Limb (tissue), 2 donors: ENCODE measurements around the gene TESK2.

Experiments used
- DNase-seq, 2 donors: peaks; one replicate each; pipeline ENCODE4 v3.0.0-alpha.2; 2016; ENCODE audit errors: extremely low spot score in 2 of 2

The TESK2 gene

DNA sequence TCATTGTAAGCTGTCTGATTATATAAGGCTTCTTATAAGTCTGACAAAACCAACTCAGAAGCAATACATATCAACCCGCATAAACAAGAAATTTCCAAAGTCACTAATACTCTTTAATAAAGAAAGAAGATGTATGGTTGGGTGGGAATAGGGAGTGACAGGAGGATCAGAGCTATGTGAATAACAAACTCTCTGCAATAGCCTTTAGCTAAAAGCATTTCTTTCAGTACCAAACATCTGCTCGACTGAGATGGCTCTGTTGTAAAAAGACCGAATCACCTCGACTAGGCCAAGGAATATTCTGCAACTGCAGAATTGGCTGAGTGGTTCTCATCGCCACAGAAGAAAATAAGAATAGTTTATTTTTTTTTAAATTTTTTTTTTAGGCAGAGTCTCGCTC lies 111.4 kb downstream of the TESK2 start:
- DNase-seq = no peak

DNA sequence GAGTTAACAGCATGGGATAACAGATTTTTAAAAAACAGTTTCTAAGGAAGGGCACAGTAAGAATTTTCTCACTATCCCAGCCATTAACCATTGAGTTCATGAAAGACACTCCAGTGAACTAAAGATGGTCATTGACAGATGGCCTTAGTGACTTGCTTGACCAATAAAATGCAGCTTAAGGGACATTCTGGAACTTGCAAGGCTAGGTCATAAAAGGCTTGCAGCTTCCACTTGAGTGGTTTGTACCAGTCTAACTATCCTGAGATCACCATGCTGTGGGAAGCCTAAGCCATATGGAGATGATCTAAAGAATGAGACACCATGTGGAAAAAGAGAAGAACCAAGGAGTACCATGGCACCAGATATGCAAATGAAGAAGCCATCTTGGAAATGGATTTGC lies 112.8 kb downstream of the TESK2 start:
- DNase-seq = no peak

DNA sequence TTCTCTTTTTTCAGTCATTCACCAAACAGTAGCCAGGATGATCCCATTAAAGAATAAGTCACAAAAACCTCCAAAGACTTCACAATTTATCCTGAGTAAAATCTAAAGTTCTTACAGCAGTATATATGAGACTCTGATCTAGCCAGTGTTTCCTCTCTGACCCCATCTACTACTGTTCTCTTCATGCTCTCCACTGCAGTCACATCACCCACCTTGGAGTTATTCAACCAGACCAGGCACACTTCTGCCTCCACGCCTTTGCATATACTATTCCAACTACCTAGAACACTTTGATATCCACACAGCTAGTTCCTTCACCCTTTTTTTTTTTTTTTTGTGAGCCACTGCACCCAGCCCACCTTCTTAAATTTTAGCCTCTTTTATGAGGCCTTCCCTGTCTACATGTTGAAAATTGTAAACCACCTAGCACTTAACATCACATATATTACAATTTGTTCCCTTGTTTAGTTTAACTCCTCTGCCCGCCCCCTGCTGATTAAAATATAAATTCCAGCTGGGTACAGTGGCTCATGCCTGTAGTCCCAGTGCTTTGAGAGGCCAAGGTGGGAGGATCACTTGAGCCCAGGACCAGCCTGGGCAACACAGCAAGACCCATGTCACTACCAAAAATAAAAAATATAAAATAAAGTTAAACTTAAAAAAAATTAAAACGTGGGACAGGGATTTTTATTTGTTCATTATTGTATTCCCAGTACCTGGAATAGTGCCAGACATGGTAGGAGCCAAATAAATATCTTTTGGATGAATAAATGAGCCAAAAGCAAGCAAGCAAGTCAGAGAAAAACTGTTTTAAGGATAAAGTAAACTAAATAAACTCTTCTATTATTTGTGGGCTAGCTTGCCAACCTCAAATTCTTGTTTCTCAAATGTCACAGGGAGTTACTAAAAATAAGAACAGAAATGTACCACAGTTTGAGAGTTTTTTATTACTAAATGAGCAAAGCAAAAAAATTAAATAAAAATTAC lies 115.6 kb downstream of the TESK2 start:
- no peak for DNase-seq

DNA sequence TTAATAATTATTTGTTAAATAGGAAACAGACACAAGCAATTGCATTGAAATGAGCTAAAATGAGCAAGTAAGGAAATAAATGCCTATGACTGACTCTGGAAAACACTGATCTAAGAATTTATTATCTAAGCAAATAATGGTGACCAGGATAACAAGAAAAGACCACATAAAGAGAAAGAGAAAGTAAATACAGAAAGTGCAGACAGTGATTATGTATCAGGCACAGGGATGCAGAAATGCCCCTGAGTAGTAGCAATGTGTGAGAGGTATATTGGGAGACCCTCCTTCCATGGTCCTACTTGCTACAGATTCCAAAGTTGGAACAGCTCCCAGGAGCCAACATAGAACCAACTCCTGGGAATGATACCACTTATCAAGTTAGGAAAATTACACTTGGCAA lies 117.4 kb downstream of the TESK2 start:
- no peak for DNase-seq

DNA sequence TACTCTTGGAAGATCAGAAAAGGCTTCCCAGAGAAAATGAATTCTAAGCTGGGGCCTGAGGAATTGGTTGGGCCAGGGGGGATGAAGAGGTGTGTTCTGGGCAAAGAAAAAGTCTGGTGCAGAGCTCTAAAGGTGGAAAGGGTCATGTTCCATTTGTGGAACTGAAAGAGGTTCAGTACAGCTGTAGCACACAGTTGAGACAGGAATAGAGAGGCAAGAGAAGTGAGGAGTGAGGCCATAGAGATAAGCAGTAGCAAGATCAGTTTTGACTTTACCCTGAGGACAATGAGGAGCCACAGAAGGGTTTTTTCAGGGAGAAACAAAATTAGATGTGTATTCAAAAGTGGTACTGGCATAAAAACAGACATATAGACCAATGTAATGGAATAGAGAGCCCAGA lies 120.4 kb downstream of the TESK2 start:
- no peak for DNase-seq

DNA sequence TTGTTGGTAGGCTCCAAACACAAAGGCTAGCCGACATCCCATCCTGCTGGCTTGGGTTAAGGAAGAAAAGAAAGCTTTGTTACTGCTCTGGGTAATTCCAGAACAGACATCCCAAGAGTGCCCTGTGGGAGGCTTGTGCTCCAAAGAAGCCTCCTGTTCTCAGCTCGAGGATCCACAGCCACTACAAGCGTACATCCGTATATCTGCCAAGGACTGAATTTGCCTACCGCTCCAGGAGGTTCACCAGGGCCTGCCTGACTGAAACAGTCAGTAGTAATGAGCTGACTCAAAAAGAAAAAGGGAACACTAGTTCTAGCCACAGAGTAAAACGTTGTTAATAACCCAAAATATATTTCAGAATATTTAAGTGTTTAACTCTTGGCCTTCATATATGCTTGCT lies 125.9 kb downstream of the TESK2 start:
- no peak for DNase-seq

DNA sequence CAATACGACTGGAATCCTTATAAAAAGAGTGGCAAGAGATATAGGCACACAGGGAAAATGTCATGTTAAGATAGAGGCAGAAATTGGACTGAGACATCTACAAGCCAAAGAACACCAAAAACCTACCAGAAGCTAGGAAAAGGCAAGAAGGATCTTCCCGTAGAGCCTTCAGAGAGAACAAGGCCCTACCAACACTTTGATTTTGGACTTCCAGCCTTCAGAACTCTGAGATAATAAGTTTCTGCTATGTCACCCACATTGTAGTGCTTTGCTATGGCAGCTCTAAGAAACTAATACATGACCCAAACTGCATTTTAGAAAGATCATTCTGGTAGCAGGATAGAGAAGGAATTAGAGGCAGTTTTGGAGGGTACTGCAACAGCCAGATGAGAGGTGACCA lies 126.7 kb downstream of the TESK2 start:
- DNase-seq = no peak

DNA sequence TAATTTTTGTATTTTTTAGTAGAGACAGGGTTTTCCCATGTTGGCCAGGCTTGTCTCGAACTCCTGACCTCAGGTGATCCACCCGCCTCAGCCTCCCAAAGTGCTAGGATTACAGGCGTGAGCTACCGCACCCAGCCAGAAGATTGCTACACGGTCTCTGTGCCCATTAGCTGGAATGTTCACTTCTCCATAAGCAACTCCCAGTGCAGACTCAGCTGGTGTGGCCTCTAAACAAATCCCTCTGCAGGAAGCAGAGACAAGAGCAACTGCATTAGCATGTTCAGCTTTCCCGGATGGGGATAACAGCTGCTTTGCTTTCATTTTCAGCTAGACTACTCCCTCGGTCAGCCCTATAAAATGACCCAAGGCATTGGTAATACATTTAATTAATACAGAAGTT lies 130.0 kb downstream of the TESK2 start:
- DNase-seq = peak in 1 of 2 donors; percentile 61

DNA sequence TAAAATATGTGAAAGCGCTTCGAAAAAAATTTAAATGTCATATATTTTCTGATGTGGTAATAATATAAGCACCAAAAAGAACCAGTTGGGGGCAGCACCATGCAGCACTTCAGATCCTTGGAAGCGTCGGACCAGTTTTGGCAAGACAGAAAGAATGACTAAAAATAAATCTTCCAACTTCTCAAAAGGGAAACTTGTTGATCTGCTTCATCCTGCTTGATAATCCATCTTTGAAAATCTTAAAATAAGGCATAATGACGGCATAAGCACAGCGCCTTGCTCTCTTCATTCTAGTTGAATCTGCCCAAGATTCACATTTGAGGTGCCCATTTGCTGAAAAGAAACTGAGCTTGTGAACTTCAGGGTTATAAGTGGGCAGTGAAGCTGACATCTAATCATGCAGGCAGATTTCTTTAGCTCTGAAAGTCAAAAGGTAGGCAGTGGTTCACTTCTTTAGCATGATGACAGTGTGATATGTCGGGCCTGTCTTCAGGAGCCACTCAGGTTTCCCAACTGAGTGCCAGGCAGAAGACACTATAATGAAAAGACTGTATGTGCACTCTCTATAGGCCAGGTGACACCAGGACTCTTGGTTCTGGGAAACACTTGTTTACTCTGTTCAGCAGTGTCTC lies 131.0 kb downstream of the TESK2 start:
- peak; percentile 65 to 86 for DNase-seq

DNA sequence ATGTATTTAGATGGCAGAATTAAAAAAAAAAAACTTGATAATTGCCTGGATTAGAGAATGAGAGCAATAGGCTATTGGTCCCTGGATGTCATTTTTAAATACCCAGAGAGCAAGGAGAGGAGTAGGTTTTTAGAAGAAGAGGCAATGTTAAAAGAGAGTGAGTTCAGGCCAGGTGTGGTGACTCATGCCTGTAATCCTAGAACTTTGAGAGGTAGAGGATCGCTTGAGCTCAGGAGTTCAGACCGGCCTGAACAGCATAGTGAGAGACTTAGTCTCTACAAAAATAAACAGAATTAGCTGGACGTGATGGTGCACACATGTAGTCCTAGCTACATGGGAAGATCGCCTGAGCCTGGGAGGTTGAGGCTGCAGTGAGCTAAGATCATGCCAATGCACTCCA lies 134.8 kb downstream of the TESK2 start:
- no peak for DNase-seq

DNA sequence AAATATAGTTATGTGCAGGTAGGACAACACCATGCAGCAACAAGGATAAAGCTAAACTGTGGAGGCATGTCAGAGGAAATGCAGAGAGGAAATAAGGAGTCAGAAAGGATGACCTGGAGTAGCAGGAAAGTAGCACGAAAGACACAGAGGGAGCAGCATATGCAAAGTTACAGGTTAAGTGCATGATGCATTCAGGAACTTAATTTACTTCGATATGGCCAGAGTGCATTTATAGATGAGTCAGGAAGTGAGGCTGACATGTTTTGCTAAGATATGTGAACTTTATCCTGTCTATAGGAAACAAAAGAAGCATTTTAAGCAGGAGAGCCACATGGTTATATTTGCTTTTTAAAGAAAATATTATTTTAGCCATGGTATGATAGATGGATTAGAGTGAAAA lies 135.3 kb downstream of the TESK2 start:
- no peak for DNase-seq

DNA sequence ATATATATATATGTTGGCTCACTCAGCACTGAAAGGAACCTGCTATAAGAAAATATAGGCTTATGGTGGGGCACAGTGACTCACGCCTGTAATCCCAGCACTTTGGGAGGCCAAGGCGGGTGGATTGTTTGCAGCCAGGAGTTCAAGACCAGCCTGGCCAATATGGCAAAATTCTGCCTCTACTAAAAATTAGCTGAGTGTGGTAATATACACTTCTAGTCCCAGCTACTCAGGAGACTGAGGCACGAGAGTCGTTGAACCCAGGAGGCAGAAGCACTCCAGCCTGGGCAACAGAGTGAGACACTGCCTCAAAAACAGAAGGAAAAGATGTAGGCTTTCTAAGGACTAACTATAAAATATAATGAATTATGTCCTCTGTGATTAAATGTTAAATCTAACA lies 136.1 kb downstream of the TESK2 start:
- DNase-seq = no peak

DNA sequence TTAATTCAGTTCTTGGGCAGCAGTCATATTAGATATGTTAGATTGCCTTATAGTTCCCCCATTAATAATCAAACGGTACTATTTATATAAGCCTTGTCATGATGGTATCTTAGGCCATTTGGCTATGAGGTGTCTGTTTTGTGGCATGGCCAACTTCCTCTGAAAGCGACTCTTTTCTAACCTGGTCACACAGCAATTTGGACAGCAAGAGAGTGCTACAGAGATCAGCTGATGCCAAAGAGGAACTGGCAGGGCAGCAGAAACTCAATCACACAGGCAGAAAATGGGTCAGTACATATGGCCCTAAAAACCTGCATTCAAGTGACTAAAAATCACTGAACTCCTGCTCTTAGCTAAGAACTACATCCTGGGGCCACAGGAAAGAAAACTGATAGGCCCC lies 137.3 kb downstream of the TESK2 start:
- no peak for DNase-seq

DNA sequence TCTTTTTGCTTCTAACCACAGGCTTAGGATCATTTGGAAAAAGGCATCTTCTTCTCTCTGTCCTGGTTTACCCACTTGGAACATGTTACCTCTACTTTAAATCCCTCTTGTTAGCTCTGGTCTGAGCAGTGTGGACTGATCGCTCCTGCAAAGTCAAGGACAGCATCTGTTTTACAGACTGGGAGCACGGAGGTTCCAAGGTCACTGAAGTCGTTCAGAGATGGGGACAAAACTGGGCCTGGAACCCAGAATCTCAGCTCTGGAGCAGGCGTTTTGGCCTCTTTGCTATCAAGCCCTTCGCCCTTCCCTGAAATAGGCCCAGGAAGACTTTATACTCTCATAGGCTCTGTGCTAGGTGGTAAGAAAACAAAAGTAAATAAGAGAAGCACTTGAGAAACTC lies 139.5 kb downstream of the TESK2 start:
- no peak for DNase-seq

DNA sequence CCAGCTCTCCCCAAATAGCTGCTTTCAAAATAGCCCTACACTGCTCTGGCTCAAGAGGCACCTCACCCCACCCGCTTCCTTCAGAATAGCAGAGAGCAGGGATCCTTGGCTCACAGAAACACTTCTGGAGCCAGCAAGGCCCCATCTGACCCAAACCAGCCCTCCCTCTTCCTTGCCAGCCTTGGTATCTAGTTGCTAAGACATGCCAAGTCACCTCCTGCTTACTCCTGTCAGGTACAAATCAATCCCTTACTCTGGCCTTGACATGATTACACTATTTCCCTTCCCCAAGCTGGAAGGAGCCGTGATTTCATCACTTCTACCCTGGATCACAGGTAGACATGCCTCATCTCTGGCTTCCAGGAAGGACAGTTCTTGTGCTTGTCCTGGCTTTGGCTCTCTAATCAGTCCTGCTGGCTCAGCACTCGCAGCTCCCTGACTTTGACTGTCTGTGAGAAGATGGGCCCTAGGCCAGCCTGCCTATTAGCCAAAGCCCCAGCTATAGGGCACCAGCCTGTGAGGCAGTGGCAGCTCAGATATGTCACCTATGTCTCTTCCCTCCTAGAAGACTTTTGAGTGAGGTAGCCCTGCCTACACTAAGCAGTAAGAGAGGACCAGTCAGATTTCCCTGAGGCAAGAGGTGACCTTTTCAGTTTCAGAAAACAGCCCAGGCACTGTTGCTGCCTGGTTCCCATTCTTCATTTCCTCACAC lies 141.8 kb downstream of the TESK2 start:
- DNase-seq = no peak

DNA sequence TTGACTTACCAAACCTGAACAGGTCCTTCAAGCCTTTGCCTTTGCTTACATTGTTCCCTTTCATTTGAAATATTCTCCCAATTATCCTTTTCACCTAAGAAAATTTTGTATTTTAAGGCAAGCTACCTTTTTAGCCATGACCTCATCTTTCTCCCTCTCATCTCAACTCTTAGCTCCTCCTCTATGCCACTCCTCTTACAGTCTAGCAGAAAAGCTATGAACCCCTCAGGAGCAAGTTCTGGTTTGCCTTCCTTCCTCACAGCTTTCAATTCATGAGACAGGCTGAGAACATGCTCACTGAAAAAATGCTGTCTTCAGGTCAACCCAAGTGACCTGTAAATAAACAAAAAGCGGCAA lies 142.4 kb downstream of the TESK2 start:
- DNase-seq = no peak

DNA sequence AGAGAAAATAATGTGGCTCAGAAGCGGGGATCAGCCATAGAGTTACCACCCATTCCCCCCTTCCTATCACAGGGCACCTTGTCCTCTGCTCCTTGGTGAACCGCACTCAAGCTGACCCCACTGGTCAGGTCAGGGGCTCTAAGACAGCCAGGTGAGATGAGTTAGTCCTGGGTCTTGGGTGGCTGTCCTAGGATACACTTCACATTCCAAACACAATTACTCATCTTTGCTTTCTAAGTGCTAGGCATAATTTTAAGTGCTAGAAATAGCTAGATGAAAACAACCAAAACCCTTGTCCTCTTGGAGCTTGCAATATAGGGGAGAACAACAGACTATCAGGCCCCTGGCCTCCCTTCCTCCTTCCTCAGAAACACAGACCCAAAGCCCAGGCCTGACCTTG lies 142.9 kb downstream of the TESK2 start:
- DNase-seq = no peak

DNA sequence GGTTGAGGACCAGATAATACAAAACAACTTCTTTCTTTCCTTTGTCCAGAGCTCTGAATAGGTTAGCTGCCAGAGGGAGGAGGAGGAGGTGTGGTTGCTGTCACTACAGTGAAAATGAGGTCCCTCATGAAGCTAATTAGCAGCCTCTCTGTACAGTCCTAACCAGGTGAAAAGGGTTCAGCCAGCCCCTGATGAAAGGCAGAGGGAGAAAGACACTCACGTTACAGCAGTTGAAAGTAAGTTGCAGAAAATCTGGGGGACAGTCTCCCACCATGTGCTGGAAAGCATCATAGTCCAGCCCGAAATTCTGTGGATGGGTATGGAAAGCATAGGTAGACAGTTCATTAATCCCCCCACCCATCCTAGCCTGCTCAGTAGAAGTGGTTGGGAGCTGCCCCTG lies 144.5 kb downstream of the TESK2 start:
- no peak for DNase-seq

DNA sequence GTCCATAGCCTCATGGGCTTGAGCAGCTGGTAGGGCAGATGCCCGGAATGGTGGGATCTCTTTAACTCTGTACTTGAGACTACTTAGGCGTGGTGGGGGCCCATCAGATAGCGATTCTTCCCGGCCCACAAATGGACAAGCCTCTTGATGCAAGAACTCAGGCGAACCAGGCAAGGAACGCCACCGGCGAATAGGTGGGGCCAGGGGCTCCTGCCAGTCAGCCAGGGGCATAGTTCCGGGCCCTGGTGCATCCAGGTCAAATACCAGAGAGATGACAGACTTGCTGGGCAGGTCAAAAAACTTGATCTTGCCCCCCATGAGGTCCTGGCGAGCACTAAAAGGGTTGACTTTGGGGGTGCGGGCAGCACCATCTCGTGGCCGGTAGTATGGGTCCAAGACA lies 145.9 kb downstream of the TESK2 start:
- DNase-seq = no peak

DNA sequence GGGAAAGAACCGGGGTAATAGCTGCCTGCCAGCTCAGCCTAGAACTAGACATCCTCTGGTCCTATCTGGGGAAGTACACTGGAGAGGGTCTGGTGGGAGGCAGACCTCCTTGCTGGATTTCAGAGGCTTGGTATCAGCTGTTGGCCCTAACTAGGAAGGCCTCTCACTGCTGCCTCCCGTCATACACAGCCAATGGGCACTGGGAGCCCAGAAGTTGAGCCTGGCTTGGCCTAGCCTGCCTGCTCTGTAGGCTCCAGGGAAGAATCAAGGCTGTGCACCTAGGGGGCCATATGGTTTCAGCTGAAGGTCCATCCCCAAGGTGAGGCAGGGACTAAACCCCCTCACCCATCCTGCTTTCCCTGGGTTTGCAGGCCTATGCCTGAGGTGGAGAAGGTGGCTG lies 146.5 kb downstream of the TESK2 start:
- no peak for DNase-seq

DNA sequence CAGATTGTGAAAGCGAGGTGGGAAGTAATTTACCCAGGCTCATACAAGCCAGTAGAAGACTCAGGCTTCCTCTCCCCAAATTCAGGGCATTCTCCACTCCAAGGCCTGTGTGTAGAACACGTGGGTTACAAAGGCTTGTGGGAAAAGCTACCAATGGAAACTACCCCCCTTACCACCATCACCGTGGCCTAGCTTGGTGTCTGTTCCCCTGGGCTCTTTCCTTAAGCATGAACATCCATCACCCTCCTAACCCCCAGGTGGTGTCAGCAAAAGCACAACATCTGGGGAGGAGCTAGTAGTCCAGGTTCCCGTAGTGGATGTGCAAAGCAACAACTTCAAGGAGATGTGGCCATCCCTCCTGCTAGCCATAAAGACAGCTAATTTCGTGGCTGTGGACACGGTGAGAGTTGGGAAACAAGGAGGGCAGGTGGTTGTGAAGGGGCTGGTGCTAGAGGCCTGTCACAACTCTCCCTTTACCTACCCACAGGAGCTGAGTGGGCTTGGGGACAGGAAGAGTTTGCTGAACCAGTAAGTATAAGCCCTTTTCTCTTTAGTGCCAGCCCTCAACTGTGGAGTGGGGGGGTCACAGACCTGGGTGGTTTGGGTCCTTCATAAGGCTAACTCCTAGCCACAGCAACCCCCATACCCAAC lies 150.0 kb downstream of the TESK2 start:
- no peak for DNase-seq
